Urinary bladder (tissue), 4 donors: ENCODE data around the gene AMIGO2. TPM values are rescaled to one million over a fixed set of nuclear protein-coding genes. Genes with fewer than 3 reads are reported as not detected.

ENCODE experiments used
- DNase-seq: peaks from one replicate; pipeline ENCODE4 v3.0.0-alpha.2; 2015; ENCODE audit errors: extremely low spot score
- H3K27ac ChIP-seq: one replicate; pipeline ENCODE4 v1.5.1; 2013; ENCODE audit warnings: low read depth, mild to moderate bottlenecking, moderate library complexity
- H3K36me3 ChIP-seq: one replicate; pipeline ENCODE4 v1.6.1; 2013; ENCODE audit warnings: mild to moderate bottlenecking, moderate library complexity; ENCODE audit not compliant: insufficient read depth
- H3K4me1 ChIP-seq: one replicate; pipeline ENCODE4 v1.6.1; 2013; ENCODE audit warnings: mild to moderate bottlenecking, moderate library complexity; ENCODE audit not compliant: insufficient read depth
- H3K4me3 ChIP-seq: one replicate; pipeline ENCODE4 v1.5.1; 2013; ENCODE audit warnings: low read depth, low read length
- WGBS: extraction: QIAGEN DNeasy Blood & Tissue Kit; methylation state at CpG from one replicate; pipeline ENCODE4 v1.1.7; 2013; 5-methylcytosine and 5-hydroxymethylcytosine counted together
- polyA plus RNA-seq: library from polyadenylated mRNA; stranded (reverse); fragments of 200-250 nt; gene quantifications from one replicate; pipeline ENCODE4 v1.2.3, GENCODE V29; 2013
- total RNA-seq: library from RNA; depleted of rRNA; stranded (reverse); fragments of >200 nt; gene quantifications from one replicate; pipeline ENCODE4 v1.2.3, GENCODE V29; 2014
- donor health status: healthy with polysubstance abuse.
- donor health status: healthy.

Gene AMIGO2
- total and polyA plus RNA-seq, 2 donors = 17.9 to 21.6 TPM

- DNase-seq = no peak
- WGBS = 97% methylated on average over 2 of the region's 2 CpGs
- no peaks in the 10 kb centered on the region for H3K36me3 ChIP-seq
- no peak overlapping the region for H3K27ac ChIP-seq
- no peak overlapping the region for H3K4me3 ChIP-seq
- peaks cover 1% of the 10 kb centered on the region for H3K4me1 ChIP-seq
Measured at GRCh38 chr12:47110011-47110541, 30.3 kb upstream of the AMIGO2 start.

GRCh38 chr12:47107926-47108325 is 28.2 kb upstream of the AMIGO2 start:
- Histone ChIP-seq H3K27ac (no peak overlapping the region), H3K4me3 (no peak overlapping the region), H3K4me1 (peaks cover 1% of the 10 kb centered on the region), H3K36me3 (no peaks in the 10 kb centered on the region)
- DNase-seq = no peak

- Histone ChIP-seq H3K4me1 (no peaks in the 10 kb centered on the region), H3K36me3 (no peaks in the 10 kb centered on the region), H3K27ac (no peak overlapping the region), H3K4me3 (no peak overlapping the region)
- WGBS = 95% methylated on average over 3 of the region's 3 CpGs
- no peak for DNase-seq
Measured at GRCh38 chr12:47107446-47107845, 27.7 kb upstream of the AMIGO2 start.

DNA sequence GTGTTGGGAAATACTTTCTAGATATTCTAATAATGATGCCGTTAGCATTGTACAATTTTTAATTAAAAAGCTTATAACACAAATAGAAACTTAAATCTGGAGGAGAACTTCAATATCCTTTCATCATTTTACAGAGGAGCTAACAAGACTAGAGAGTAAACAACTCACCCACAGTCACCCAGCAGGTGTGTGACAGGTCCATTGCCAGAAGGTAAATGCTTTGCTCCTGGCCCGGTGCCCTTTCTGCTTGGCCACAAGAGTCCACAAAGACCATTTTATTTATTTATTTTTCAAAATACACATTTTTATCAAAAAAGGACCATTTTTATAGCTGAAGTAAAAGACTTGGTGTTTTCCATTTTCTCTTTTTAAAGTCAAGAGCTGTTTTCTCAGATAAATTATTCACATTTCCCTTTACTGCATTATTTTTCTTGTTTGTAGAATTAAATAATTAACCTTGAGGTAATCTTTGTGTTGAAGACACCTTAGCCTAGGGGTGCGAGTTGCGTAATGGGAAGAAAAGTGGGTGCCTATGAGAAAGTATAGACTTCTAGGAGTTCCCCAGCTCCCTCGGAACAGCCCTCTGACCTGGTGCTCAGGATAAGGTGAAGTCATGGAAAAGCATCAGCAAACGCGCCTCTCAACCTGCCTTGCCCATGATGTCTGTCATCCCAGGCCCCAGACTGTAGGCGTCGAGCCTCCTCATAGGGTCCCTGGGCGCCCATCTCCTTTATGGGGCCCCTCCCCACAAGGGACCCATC is 26.3 kb upstream of the AMIGO2 start:
- WGBS = 94% methylated on average over 10 of the region's 10 CpGs
- Histone ChIP-seq H3K36me3 (no peaks in the 10 kb centered on the region), H3K27ac (no peak overlapping the region), H3K4me3 (no peak overlapping the region), H3K4me1 (no peaks in the 10 kb centered on the region)
- no peak for DNase-seq

- 29% methylated on average over 11 of the region's 11 CpGs for WGBS
- DNase-seq = no peak
- no peaks in the 10 kb centered on the region for H3K4me1 ChIP-seq
- H3K27ac ChIP-seq = peak overlapping the region; percentile 82
- H3K36me3 ChIP-seq = no peaks in the 10 kb centered on the region
- H3K4me3 ChIP-seq = no peak overlapping the region
Measured at GRCh38 chr12:47102845-47103651, 23.3 kb upstream of the AMIGO2 start.

GRCh38 chr12:47102406-47102805 is 22.6 kb upstream of the AMIGO2 start:
- Histone ChIP-seq H3K4me1 (no peaks in the 10 kb centered on the region), H3K36me3 (no peaks in the 10 kb centered on the region), H3K27ac (no peak overlapping the region), H3K4me3 (no peak overlapping the region)
- WGBS = 88% methylated on average over 4 of the region's 4 CpGs
- no peak for DNase-seq

DNA sequence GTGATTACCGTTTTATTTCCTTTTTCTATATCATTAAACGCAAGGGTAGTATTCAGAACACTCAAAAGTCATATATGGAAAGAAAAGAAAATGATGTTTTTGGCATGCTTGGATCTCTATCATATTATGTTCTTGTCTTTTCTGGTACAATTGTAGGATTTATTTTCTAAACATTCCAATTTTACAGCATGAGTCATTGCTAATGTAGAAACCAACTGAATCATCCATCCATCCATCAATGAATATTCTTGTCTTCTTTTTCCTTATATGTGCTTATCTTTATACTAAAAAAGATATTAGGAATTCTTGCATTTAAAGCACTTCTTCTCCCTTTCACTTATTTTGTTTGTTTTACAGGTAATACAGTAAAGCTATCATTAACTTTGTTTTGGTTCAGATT is 20.4 kb upstream of the AMIGO2 start:
- Histone ChIP-seq H3K4me1 (no peaks in the 10 kb centered on the region), H3K27ac (no peak overlapping the region), H3K36me3 (no peaks in the 10 kb centered on the region), H3K4me3 (no peak overlapping the region)
- 93% methylated on average over 2 of the region's 2 CpGs for WGBS
- no peak for DNase-seq

- no peaks in the 10 kb centered on the region for H3K4me1 ChIP-seq
- 75% methylated on average over 2 of the region's 2 CpGs for WGBS
Measured at GRCh38 chr12:47099610-47100009, 19.9 kb upstream of the AMIGO2 start.

GRCh38 chr12:47098099-47098498 is 18.3 kb upstream of the AMIGO2 start:
- Histone ChIP-seq H3K36me3 (no peaks in the 10 kb centered on the region), H3K4me1 (no peaks in the 10 kb centered on the region), H3K27ac (no peak overlapping the region)

More at GRCh38 chr12:47099610-47100009, 19.9 kb upstream of the AMIGO2 start:
- Histone ChIP-seq H3K4me3 (no peak overlapping the region), H3K27ac (no peak overlapping the region), H3K36me3 (no peaks in the 10 kb centered on the region)
- DNase-seq = no peak

DNA sequence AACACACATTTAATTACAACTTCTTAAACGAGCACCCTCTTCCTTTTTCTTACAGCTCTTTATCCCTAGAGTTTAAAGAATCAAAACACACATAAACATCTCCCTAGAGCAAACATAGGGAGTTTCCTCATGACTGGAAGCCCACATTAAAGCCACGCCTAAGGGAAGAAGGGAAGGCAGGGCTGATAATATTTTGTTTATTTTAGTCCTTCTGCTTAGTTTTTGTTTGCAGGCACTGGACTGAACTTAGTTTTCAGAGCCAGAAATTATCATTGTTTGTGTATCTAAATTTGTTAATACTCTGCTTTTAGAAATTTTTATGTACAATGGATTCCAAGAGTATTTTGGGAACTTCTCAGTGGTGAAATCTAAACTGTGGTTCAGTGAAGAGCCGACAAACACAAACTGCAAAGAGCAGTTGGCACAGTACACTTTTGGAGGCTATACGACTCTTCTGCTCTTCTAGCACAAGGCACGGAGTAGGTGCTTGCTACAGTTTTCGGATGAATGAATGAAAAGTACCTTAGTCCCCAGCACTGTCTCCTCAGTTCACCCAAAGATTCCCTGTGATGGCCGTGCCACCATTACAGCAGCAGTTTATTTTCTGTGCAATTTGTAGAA is 17.6 kb upstream of the AMIGO2 start:
- Histone ChIP-seq H3K36me3 (no peaks in the 10 kb centered on the region), H3K4me1 (no peaks in the 10 kb centered on the region), H3K27ac (no peak overlapping the region), H3K4me3 (no peak overlapping the region)
- no peak for DNase-seq
- WGBS = 42% methylated on average over 7 of the region's 7 CpGs

More at GRCh38 chr12:47098099-47098498, 18.3 kb upstream of the AMIGO2 start:
- DNase-seq = no peak
- WGBS = 94% methylated on average over 6 of the region's 6 CpGs
- H3K4me3 ChIP-seq = no peak overlapping the region

DNA sequence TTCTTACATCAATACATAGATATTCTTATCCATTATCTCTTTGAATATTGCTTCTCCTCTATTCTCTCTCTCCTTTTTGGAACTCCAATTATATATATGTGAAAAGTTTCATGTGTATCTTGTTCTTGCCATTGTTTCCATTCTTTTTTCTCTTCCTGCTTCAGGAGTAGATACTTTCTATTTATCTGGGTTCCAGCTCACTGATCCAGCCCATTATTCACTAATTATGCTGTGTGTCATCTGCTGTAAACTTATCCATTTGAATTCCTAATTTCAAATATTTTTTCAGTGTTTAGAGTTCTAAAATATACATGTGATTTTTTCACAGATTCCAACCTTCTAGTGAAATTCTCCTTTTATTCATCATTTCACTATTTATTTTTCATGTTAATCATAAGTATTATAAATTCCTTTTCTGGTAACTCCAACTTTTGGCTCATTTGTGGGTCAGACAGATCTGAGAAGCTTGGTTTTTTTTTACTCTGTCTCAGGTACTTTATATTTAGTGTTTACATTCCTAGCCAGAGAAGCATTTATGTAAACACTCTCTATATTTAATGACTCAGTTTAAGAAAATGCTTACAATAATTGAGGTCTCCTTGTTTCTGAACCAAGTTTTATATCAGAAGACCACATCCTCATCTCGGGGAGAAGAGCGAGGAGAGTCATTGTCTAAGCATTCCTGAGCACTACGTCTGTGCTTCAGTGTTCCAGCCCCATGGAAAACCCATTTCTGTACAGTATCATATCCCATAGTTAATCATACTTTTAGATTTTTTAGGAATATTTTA is 15.9 kb upstream of the AMIGO2 start:
- Histone ChIP-seq H3K4me1 (no peaks in the 10 kb centered on the region), H3K4me3 (no peak overlapping the region), H3K27ac (no peak overlapping the region), H3K36me3 (no peaks in the 10 kb centered on the region)
- 77% methylated on average over 3 of the region's 3 CpGs for WGBS
- no peak for DNase-seq

GRCh38 chr12:47094804-47095203 is 15.0 kb upstream of the AMIGO2 start:
- WGBS = 84% methylated on average over 4 of the region's 4 CpGs

DNA sequence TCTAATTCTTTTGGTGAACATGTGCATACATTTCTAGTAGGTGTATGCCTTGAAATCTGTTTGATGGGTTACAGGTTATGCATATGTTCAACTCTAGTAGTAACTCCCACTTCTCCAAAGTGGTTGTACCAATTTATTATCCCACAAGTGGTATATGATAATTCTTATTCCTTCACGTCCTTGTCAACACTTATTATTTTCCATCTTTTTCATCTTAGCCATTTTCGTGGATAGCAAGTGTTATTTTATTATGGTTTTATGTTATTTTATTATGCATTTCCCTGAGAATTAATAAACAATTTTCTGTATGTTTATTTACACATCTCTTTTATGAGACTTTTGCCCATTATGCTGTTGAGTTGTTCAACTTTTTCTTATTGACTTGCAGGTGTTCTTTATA is 11.2 kb upstream of the AMIGO2 start:
- Histone ChIP-seq H3K27ac (no peak overlapping the region), H3K36me3 (no peaks in the 10 kb centered on the region), H3K4me3 (no peak overlapping the region), H3K4me1 (no peaks in the 10 kb centered on the region)
- WGBS = 89% methylated on average over 2 of the region's 2 CpGs
- DNase-seq = no peak

More at GRCh38 chr12:47094804-47095203, 15.0 kb upstream of the AMIGO2 start:
- no peaks in the 10 kb centered on the region for H3K4me1 ChIP-seq
- no peak overlapping the region for H3K27ac ChIP-seq
- no peaks in the 10 kb centered on the region for H3K36me3 ChIP-seq
- no peak overlapping the region for H3K4me3 ChIP-seq
- DNase-seq = no peak
